ENCODE data around the gene UCP2. TPM values are rescaled to one million over a fixed set of nuclear protein-coding genes. Genes with fewer than 3 reads are reported as not detected.
"Not testable (repeated sequence)": the region's sequence is repeated elsewhere in the genome, so short reads cannot be mapped to it uniquely, and the experiment has no call there.

The UCP2 gene
- total RNA-seq, 1 donor from 2014 or later: 51.3 TPM

DNA sequence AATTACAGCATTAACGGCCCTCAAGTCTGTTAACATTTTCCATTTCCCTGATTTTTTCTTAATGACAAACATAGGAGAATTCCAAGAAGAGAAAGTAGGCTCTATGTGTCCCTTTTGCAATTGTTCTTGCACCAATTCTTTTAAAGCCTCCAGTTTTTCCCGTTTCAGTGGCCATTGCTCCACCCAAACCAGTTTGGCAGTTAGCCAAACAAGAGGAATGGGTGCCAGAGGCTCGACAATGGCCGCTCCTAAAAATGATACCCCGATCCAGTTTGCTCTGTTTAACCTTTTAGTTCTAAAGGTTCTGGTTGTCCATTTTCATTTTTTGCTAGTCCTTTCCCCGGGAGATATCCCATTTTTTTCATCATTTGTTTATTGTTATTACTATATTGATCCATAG, 38.6 kb downstream of the UCP2 start:
- Histone ChIP-seq H3K4me1 (no peaks in the 10 kb centered on the region), H3K9me3 (no peaks in the 10 kb centered on the region), H3K4me3 (no peak overlapping the region), H3K36me3 (no peaks in the 10 kb centered on the region), H3K27me3 (no peaks in the 10 kb centered on the region), H3K27ac (no peak overlapping the region)
- TF ChIP-seq, protein P1, sequence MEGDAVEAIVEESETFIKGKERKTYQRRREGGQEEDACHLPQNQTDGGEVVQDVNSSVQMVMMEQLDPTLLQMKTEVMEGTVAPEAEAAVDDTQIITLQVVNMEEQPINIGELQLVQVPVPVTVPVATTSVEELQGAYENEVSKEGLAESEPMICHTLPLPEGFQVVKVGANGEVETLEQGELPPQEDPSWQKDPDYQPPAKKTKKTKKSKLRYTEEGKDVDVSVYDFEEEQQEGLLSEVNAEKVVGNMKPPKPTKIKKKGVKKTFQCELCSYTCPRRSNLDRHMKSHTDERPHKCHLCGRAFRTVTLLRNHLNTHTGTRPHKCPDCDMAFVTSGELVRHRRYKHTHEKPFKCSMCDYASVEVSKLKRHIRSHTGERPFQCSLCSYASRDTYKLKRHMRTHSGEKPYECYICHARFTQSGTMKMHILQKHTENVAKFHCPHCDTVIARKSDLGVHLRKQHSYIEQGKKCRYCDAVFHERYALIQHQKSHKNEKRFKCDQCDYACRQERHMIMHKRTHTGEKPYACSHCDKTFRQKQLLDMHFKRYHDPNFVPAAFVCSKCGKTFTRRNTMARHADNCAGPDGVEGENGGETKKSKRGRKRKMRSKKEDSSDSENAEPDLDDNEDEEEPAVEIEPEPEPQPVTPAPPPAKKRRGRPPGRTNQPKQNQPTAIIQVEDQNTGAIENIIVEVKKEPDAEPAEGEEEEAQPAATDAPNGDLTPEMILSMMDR (IDR thresholded peaks at IDR 0.05): no peak
- no peak for TF ChIP-seq POLR2AphosphoS5 (IDR thresholded peaks at IDR 0.05; ENCODE audit: insufficient read depth in 1 of 2, low read depth in 1 of 2)
- no peak for TF ChIP-seq POLR2A (IDR thresholded peaks at IDR 0.05)
- DNase-seq (ENCODE audit: extremely low spot score in 2 of 2): peak in 1 of 2 donors; percentile 9
- intact Hi-C loops (cut with DNase I): no loop called here

DNA sequence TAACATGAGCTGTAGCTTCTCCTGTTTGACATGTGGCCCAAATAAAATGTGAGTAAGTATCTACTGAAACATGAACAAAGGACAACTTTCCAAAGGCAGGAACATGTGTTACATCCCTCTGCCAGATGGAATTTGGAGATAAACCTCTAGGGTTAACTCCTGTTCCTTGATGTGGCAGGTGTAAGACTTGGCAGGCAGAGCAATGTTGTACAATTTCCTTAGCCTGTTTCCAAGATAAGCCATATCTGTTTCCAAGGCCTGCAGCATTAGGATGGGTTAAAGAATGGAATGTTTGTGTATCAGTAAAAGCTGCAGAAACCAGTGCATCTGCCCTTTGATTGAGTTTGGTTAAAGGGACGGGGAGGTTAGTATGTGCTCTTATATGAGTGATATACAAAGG, 40.6 kb downstream of the UCP2 start:
- TF ChIP-seq POLR2A (IDR thresholded peaks at IDR 0.05): no peak
- no peak for TF ChIP-seq POLR2AphosphoS5 (IDR thresholded peaks at IDR 0.05; ENCODE audit: insufficient read depth in 1 of 2, low read depth in 1 of 2)
- TF ChIP-seq, protein P1 (IDR thresholded peaks at IDR 0.05): no peak
- Histone ChIP-seq H3K9me3 (no peaks in the 10 kb centered on the region), H3K4me1 (no peaks in the 10 kb centered on the region), H3K36me3 (no peaks in the 10 kb centered on the region), H3K4me3 (no peak overlapping the region), H3K27ac (no peak overlapping the region), H3K27me3 (no peaks in the 10 kb centered on the region)
- intact Hi-C loops (cut with DNase I): no loop called here
- DNase-seq (ENCODE audit: extremely low spot score in 2 of 2): no peak

DNA sequence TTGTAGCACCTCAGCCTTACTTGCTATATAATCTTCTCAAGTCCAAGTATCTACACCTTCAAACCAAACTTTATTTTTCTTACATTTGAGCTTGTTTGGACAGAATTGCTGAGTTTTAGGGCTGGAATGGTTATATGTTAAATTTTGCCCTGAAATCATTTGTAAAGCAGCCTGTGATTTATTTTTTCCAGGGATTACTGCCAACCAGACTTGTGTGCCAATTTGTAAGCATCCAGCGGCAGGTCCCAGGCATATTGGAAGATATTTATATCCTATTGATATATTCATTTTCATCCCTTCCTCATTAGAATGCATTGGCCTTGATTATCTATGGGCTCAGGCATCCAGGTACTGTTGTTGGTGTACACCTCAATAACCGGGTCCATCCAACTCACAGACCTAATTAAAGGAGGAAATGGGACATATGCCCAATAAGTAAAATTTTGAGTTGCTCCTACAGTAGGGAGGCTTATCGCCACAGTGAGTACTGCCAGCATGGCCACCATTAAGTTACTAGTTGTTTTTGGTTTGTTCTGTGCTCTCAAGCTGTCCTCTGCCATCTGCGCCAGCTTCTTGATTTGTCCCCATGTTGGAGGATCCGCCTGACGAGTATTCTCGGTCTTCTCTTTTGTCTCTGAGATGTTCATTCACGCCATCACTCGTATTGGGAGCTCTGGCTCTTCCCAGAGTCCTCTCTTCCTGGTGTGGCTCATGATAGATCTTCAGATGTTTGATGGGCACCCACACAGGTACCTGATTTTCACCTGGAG, 41.7 kb downstream of the UCP2 start:
- Histone ChIP-seq H3K9me3 (no peaks in the 10 kb centered on the region), H3K27me3 (no peaks in the 10 kb centered on the region), H3K27ac (no peak overlapping the region), H3K36me3 (no peaks in the 10 kb centered on the region), H3K4me1 (no peaks in the 10 kb centered on the region), H3K4me3 (no peak overlapping the region)
- intact Hi-C loops (cut with DNase I): no loop called here
- no peak for DNase-seq (ENCODE audit: extremely low spot score in 2 of 2)
- TF ChIP-seq POLR2AphosphoS5 (IDR thresholded peaks at IDR 0.05; ENCODE audit: insufficient read depth in 1 of 2, low read depth in 1 of 2): no peak
- TF ChIP-seq, protein P1 (IDR thresholded peaks at IDR 0.05): no peak
- no peak for TF ChIP-seq POLR2A (IDR thresholded peaks at IDR 0.05)

DNA sequence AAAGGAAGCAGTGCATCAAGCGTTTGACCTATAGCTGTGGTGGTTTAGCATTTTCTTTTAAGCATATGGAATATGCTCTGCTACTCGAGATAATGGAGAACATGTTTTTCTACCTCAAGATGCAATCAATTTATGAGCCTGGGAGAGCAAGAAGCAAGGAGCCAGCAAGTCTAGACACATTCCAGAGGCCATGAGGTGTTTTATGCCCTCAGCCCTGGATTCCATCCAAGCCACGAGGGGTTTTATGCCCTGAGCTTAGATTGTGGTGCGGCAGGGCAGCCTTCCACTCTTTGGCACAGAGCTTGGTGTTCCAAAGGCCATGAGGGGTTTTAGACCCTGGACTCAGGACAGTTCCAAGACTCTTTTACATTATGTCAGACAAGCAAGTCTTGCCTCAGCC, 43.5 kb downstream of the UCP2 start:
- Histone ChIP-seq H3K9me3 (no peaks in the 10 kb centered on the region), H3K27me3 (no peaks in the 10 kb centered on the region), H3K36me3 (peaks cover 0 to 2% of the 10 kb centered on the region in 2 donors), H3K4me3 (no peak overlapping the region), H3K4me1 (no peaks in the 10 kb centered on the region), H3K27ac (no peak overlapping the region)
- intact Hi-C loops (cut with DNase I): no loop called here
- DNase-seq (ENCODE audit: extremely low spot score in 2 of 2): no peak
- TF ChIP-seq POLR2A (IDR thresholded peaks at IDR 0.05) (no peak), POLR2AphosphoS5 (IDR thresholded peaks at IDR 0.05; ENCODE audit: insufficient read depth in 1 of 2, low read depth in 1 of 2) (no peak)
- TF ChIP-seq, protein P1 (IDR thresholded peaks at IDR 0.05): no peak

DNA sequence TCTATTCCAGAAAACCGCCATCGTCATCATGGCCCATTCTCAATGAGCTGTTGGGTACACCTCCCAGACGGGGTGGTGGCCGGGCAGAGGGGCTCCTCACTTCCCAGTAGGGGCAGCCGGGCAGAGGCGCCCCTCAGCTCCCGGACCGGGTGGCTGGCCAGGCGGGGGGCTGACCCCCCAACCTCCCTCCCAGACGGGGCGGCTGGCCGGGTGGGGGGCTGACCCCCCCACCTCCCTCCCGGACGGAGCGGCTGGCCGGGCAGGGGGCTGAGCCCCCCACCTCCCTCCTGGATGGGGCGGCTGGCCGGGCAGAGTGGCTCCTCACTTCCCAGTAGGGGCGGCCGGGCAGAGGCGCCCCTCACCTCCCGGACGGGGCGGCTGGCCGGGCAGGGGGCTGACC, 46.6 kb downstream of the UCP2 start:
- H3K36me3 ChIP-seq: peaks cover 0 to 18% of the 10 kb centered on the region in 2 donors
- H3K4me1 ChIP-seq; H3K9me3 ChIP-seq; H3K27me3 ChIP-seq; H3K4me3 ChIP-seq; H3K27ac ChIP-seq; intact Hi-C loops (cut with DNase I); DNase-seq (ENCODE audit: extremely low spot score in 2 of 2): not testable (repeated sequence)
